ENCODE results near the gene MAP6.

DNA sequence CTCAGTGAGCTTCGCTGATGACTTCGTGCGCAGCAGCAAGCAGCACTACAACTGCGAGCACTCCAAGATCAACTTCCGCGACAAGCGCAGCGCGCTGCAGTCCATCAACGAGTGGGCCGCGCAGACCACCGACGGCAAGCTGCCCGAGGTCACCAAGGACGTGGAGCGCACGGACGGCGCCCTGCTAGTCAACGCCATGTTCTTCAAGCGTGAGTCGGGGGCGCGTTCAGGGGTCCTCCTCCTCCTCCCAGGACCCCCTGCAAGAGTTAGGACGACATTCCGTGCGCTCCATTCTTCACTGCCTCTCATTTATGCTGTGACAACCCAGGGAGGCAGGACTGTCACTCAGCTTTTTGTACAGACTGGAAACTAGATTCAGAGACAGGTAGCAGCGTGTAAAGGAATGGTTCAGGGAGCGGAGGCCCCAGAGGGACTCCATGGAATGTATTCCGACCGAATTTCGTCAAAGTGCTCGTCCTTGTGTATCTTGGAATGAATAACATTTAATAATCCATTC lies 102.0 kb downstream of the MAP6 start:
- TF ChIP-seq, protein P1, sequence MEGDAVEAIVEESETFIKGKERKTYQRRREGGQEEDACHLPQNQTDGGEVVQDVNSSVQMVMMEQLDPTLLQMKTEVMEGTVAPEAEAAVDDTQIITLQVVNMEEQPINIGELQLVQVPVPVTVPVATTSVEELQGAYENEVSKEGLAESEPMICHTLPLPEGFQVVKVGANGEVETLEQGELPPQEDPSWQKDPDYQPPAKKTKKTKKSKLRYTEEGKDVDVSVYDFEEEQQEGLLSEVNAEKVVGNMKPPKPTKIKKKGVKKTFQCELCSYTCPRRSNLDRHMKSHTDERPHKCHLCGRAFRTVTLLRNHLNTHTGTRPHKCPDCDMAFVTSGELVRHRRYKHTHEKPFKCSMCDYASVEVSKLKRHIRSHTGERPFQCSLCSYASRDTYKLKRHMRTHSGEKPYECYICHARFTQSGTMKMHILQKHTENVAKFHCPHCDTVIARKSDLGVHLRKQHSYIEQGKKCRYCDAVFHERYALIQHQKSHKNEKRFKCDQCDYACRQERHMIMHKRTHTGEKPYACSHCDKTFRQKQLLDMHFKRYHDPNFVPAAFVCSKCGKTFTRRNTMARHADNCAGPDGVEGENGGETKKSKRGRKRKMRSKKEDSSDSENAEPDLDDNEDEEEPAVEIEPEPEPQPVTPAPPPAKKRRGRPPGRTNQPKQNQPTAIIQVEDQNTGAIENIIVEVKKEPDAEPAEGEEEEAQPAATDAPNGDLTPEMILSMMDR (IDR thresholded peaks at IDR 0.05 in 8 of 11, conservative IDR thresholded peaks at IDR 0.05 in 3 of 11) = no peak
- TF ChIP-seq POLR2A (IDR thresholded peaks at IDR 0.05) = no peak

Data from spleen (tissue), 7 donors.